RWPE1 (cell line): ENCODE results near the gene VIPR1.

ENCODE experiments used
- CTCF ChIA-PET: fragments of 350-600 bp; sonication (Branson Sonifier 250); formaldehyde crosslinking; extraction: SDS; loops from one replicate; lab custom pipeline; 2021; lab: Yijun Ruan, JAX
- POLR2A ChIA-PET: fragments of 400-600 bp; formaldehyde crosslinking; extraction: SDS; loops from one replicate; lab custom pipeline; 2020; ENCODE audit warnings: antibody characterized with exemption; ENCODE audit not compliant: low non-redundant PET; lab: Yijun Ruan, JAX
- DNase-seq: peaks from one replicate; pipeline ENCODE4 v3.0.0; 2012; ENCODE audit warnings: low spot score
- H3K27ac ChIP-seq: fragments of 450-650 bp; 2 replicates; pipeline ENCODE4 v1.5.1; 2017
- TF ChIP-seq, protein P1 (sequence below): fragments of 450-650 bp; conservative IDR thresholded peaks from 2 replicates; pipeline ENCODE4 v1.5.1; 2017; ENCODE audit warnings: low read depth, mild to moderate bottlenecking

The VIPR1 gene

DNA sequence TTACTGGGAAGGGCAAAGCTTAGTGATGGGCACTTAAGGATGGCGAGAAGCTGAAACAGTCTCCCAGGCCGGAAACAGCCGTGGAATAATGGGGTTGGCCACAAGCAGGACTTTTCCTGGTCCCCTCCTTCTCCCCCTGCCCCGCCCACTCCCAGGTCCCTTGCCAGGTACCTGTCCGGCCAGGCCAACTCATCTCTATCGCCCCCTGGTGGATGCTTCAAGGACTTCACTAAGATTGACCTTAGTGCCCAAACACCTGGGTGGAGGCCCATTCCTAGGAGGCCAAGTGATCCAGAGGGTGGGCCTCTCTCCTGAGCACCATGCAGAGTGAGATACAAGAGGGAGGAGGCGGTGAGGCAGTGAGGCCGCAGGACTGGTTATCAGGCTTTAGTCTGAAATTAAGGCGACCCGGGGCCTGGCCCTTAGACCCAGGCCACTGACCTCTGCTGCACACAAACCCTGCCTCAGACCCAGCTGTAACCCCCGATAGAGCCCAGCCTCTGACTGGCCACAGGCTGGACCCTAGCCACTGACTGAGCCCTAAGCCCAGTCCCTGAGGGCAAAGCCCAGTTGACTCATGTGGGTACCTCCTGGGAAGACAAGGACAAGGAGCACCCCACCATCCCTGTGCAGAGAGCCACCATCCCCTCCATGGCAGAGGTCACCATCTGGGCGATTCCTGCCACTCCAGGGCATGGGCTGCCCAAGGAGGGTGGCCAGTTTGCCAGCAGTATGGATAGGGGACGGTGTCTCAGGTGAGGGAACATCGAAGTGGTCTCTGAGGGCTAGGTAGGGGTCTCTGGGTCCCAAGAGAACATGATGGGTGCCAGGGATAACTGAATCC lies 37.6 kb downstream of the VIPR1 start:
- DNase-seq, result peak; percentile 62
- CTCF ChIA-PET, result interaction anchor here (0.6 to 0.8 kb wide), 2 partner anchors 16 to 43 kb away, joined by 4 to 5 read pairs; no protein-coding TSS in a partner anchor
- TF ChIP-seq, protein P1, sequence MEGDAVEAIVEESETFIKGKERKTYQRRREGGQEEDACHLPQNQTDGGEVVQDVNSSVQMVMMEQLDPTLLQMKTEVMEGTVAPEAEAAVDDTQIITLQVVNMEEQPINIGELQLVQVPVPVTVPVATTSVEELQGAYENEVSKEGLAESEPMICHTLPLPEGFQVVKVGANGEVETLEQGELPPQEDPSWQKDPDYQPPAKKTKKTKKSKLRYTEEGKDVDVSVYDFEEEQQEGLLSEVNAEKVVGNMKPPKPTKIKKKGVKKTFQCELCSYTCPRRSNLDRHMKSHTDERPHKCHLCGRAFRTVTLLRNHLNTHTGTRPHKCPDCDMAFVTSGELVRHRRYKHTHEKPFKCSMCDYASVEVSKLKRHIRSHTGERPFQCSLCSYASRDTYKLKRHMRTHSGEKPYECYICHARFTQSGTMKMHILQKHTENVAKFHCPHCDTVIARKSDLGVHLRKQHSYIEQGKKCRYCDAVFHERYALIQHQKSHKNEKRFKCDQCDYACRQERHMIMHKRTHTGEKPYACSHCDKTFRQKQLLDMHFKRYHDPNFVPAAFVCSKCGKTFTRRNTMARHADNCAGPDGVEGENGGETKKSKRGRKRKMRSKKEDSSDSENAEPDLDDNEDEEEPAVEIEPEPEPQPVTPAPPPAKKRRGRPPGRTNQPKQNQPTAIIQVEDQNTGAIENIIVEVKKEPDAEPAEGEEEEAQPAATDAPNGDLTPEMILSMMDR, result peak; percentile 67
- POLR2A ChIA-PET, result interaction anchor here (0.7 kb wide), 1 partner anchor 185 kb away, joined by 3 read pairs; no protein-coding TSS in a partner anchor
- H3K27ac ChIP-seq, result no peak overlapping the region

DNA sequence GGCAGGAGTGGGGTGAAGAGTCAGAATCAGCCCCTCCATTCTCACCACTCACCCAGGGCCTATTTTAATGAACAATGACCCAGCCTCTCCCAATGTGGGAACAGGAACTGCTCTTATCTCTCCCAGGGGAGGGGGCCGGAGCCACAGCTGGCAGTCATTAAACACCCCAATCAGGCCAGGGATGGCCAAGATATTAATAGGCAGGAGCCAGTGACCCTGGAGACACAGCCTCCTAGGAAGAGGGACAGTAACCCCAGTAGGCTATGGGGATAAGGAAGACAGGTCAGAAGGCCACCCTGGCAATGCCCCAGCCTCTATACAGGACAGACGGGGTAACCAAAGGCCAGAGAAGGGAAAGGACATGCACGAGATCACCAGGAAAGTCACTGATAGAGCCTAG lies 38.6 kb downstream of the VIPR1 start:
- no peak overlapping the region for H3K27ac ChIP-seq
- CTCF ChIA-PET, result no interaction called here

DNA sequence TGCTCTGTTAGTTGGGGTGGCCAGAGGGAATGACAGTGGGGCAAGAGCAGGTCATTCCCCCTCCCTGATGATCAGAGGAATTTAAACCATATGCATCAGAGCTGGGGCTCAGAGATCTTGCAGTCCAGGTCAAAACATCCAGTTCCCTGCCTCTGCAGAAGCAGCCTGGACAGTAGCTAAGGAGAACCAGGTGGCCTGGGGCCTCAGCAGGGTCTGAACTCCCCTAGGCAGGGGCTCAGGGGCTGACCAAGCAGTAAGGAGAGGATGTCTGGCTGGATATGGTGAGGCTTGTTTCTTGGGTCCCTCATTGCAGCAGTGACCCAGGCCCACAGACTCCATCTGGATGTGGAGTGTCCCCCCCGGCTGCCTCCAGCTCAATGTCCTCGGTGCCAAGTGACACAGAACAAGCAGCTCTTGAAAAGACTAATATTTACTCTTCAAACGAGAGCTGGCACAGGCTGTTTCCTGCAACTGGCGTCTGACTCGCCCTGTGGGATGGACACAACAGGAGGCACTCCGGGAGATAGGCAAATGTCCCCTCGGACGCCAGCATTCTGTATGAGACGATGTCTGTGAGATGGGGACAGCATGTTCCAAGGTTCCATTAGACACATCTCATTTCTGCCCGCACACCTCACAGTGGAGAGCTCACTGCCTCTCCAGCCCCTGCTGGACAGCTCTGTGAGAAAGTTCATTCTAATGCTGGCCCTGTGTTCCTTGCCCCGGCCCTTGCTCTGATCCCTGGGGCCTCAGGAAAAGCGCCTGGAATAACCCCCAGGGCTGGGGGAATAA lies 42.2 kb downstream of the VIPR1 start:
- H3K27ac ChIP-seq, result no peak overlapping the region
- no peak for DNase-seq
- POLR2A ChIA-PET, result no interaction called here

More for the DNA sequence above, 38.6 kb downstream of the VIPR1 start:
- TF ChIP-seq, protein P1, result no peak
- POLR2A ChIA-PET, result no interaction called here
- DNase-seq, result no peak

DNA sequence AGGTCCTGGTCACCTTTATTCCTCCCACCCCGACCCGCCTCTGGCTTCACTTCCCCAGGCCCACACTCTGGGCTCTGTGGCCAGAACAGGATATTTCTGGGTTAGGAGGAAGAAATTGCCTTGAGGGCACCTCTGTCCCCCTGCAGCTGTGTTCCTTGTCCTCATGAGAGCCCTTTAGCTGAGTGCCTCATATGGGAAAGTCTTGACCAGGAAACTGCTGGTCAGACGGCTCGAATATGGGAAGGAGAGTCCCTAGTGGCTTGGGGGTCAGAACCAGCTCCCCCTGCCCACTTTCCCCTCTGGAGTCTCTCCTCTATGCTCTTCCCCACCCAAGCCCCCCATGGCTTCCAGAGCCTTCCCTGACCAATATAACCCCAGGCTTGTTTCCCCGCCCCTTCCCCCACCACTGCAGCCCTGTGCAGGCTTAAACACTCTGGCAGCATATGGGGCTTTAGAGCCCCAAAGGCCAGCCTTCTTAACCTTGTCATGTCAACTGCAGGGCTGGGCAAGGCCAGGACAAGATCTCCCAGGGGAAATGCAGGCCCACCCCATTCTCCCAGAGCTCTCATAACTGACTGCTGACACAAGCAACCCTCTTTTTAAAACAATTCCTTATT lies 42.9 kb downstream of the VIPR1 start:
- ChIA-PET POLR2A (no interaction called here), CTCF (interaction anchor here (0.7 kb wide), 2 partner anchors 44 to 95 kb away, joined by 3 to 4 read pairs; no protein-coding TSS in a partner anchor)
- TF ChIP-seq, protein P1, result no peak
- no peak overlapping the region for H3K27ac ChIP-seq
- DNase-seq, result no peak

More for the DNA sequence above, 42.2 kb downstream of the VIPR1 start:
- CTCF ChIA-PET, result interaction anchor here (0.7 kb wide), 1 partner anchor 43 kb away, joined by 3 read pairs; no protein-coding TSS in a partner anchor
- TF ChIP-seq, protein P1, result no peak

DNA sequence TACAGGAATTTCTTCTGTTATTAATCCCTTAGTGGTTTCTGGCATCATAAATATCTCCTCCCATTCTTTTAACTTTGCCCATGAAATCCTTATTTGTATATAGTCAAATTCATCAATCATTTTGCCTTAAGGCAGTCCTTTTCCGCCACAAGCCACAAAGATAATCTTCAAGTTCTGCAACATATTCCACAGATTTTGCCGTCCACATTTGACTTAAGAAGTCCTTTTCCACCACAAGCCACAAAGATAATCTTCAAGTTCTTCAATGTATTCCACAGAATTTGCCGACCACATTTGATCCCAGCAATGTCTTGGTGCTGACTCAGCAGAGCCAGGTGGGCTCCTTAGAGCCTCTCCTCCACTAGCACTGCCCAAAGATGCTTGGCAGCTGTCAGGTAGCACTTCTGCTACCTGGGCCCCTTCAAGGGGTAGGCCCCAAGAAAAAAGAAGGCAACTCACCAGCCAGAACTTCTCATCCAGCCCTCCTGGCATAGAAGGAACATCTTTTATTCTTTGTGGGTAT lies 44.3 kb downstream of the VIPR1 start:
- DNase-seq, result no peak
- no peak overlapping the region for H3K27ac ChIP-seq
- TF ChIP-seq, protein P1, result no peak
- ChIA-PET CTCF (interaction anchor here (0.8 to 1.3 kb wide), 4 partner anchors 10 to 299 kb away, joined by 3 to 8 read pairs (median 4); partner anchors contain the start of gene VIPR1), POLR2A (no interaction called here)
